GM23338 (cell line): ENCODE measurements around the gene NTNG1. TPM values are rescaled to one million over a fixed set of nuclear protein-coding genes. Genes with fewer than 3 reads are reported as not detected.

ENCODE experiments used
- ATAC-seq: fragments of 200-7000 bp; cut with Tn5 transposase; 3 replicates; pipeline ENCODE4 v1.9.1; 2020
- DNase-seq: peaks from one replicate; pipeline ENCODE4 v3.0.0-alpha.2; 2015; ENCODE audit warnings: low spot score
- H2AFZ ChIP-seq: fragments of 200-600 bp; sonication (generic); 2 replicates; pipeline ENCODE4 v1.8.0; 2016; ENCODE audit warnings: antibody characterized with exemption, mild to moderate bottlenecking, moderate library complexity
- H3F3A ChIP-seq: fragments of 200-600 bp; sonication (generic); replicated peaks from 2 replicates; pipeline ENCODE4 v1.8.0; 2017; ENCODE audit warnings: antibody characterized with exemption, mixed run types, low read depth
- H3K27ac ChIP-seq: fragments of 200-600 bp; sonication (generic); 2 replicates; pipeline ENCODE4 v1.6.1; 2016; ENCODE audit warnings: low read depth
- H3K27me3 ChIP-seq: fragments of 200-600 bp; sonication (generic); 2 replicates; pipeline ENCODE4 v1.8.0; 2016; ENCODE audit warnings: mild to moderate bottlenecking, mixed run types, moderate library complexity; ENCODE audit not compliant: insufficient read depth
- H3K36me3 ChIP-seq: fragments of 200-600 bp; sonication (generic); 2 replicates; pipeline ENCODE4 v1.8.0; 2016; ENCODE audit warnings: mild to moderate bottlenecking; ENCODE audit not compliant: insufficient read depth
- H3K4me1 ChIP-seq: fragments of 200-600 bp; sonication (generic); 2 replicates; pipeline ENCODE4 v1.8.0; 2016; ENCODE audit warnings: mild to moderate bottlenecking, moderate library complexity; ENCODE audit not compliant: insufficient read depth
- H3K4me2 ChIP-seq: fragments of 200-600 bp; sonication (generic); 2 replicates; pipeline ENCODE4 v1.7.1; 2017; ENCODE audit warnings: mixed run types
- H3K4me3 ChIP-seq: fragments of 200-600 bp; sonication (generic); 2 replicates; pipeline ENCODE4 v1.6.1; 2016; ENCODE audit warnings: mixed run types
- H3K79me2 ChIP-seq: fragments of 200-600 bp; sonication (generic); replicated peaks from 2 replicates; pipeline ENCODE4 v1.8.0; 2017; ENCODE audit warnings: mild to moderate bottlenecking; ENCODE audit not compliant: insufficient read depth
- H3K9me2 ChIP-seq: fragments of 200-600 bp; sonication (generic); 2 replicates; pipeline ENCODE4 v1.8.0; 2017; ENCODE audit not compliant: insufficient read depth
- H4K20me1 ChIP-seq: fragments of 200-600 bp; sonication (generic); replicated peaks from 2 replicates; pipeline ENCODE4 v1.8.0; 2017; ENCODE audit warnings: mild to moderate bottlenecking; ENCODE audit not compliant: insufficient read depth
- H3K27ac Mint-ChIP-seq: 2 replicates; pipeline ENCODE4 v1.8.0; 2020; ENCODE audit warnings: inconsistent platforms, mild to moderate bottlenecking, moderate library complexity, mixed read lengths
- H3K27me3 Mint-ChIP-seq: 3 replicates; pipeline ENCODE4 v1.8.0; 2022; ENCODE audit warnings: low read depth, mild to moderate bottlenecking, moderate library complexity, mixed read lengths, inconsistent platforms; ENCODE audit not compliant: insufficient read depth, poor library complexity
- H3K36me3 Mint-ChIP-seq: 3 replicates; pipeline ENCODE4 v1.8.0; 2021; ENCODE audit warnings: low read depth, mild to moderate bottlenecking, inconsistent platforms, moderate library complexity, mixed read lengths
- H3K4me1 Mint-ChIP-seq: 3 replicates; pipeline ENCODE4 v1.8.0; 2020; ENCODE audit warnings: mild to moderate bottlenecking, inconsistent platforms, mixed read lengths
- H3K4me3 Mint-ChIP-seq: 3 replicates; pipeline ENCODE4 v1.8.0; 2021; ENCODE audit warnings: moderate library complexity, mild to moderate bottlenecking, inconsistent platforms, mixed read lengths
- H3K9me3 Mint-ChIP-seq: 3 replicates; pipeline ENCODE4 v1.8.0; 2020; ENCODE audit warnings: moderate library complexity, mild to moderate bottlenecking, inconsistent platforms, mixed read lengths
- EZH2 ChIP-seq: fragments of 200-600 bp; sonication (generic); IDR thresholded peaks from one replicate; pipeline ENCODE4 v1.8.0; 2017; ENCODE audit warnings: antibody characterized with exemption, mild to moderate bottlenecking, low read depth; ENCODE audit not compliant: unreplicated experiment
- JUNB ChIP-seq: IDR thresholded peaks from one replicate; pipeline ENCODE4 v1.6.1; 2016; ENCODE audit warnings: antibody characterized with exemption; ENCODE audit not compliant: unreplicated experiment
- POLR2AphosphoS5 ChIP-seq: IDR thresholded peaks from 2 replicates; pipeline ENCODE4 v1.6.1; 2016; ENCODE audit warnings: antibody characterized with exemption, low read depth
- STAT1 ChIP-seq: IDR thresholded peaks from one replicate; pipeline ENCODE4 v1.6.1; 2016; ENCODE audit warnings: antibody characterized with exemption; ENCODE audit not compliant: unreplicated experiment
- polyA plus RNA-seq: library from polyadenylated mRNA; unstranded; fragments of >200 nt; fragmentation: Nextera tagmentation; extraction: Ambion mirVana; gene quantifications from 2 replicates; pipeline ENCODE4 v1.2.1, GENCODE V29; 2016
- total RNA-seq: library from RNA; depleted of rRNA; stranded (reverse); fragments of >200 nt; shearing (Covaris generic); gene quantifications from 2 replicates; pipeline ENCODE4 v1.2.3, GENCODE V29; 2014
- TF ChIP-seq, protein P1 (sequence below): IDR thresholded peaks from one replicate; pipeline ENCODE4 v1.6.1; 2018; ENCODE audit warnings: antibody characterized with exemption; ENCODE audit not compliant: unreplicated experiment
- TF ChIP-seq, protein P2 (sequence below), 2 experiments: fragments of 200-600 bp in 1 of 2; sonication (generic) in 1 of 2; conservative IDR thresholded peaks; 2 replicates each; pipeline versions ENCODE4 v1.5.1 to v1.6.1; 2016 to 2017; ENCODE audit warnings: antibody characterized with exemption in 2 of 2, low read depth in 2 of 2, mild to moderate bottlenecking in 2 of 2, moderate library complexity in 1 of 2
- TF ChIP-seq, protein P3 (sequence below): fragments of 250-450 bp; sonication (Bioruptor Pico); IDR thresholded peaks from 2 replicates; pipeline ENCODE4 v1.5.0; 2020; ENCODE audit warnings: mild to moderate bottlenecking, moderate library complexity
- TF ChIP-seq, protein P4 (sequence below): IDR thresholded peaks from 2 replicates; pipeline ENCODE4 v1.6.1; 2016; ENCODE audit warnings: antibody characterized with exemption

Gene NTNG1
- total and polyA plus RNA-seq, 2 experiments from 2014 or later = 7.2 to 10.3 TPM

DNA sequence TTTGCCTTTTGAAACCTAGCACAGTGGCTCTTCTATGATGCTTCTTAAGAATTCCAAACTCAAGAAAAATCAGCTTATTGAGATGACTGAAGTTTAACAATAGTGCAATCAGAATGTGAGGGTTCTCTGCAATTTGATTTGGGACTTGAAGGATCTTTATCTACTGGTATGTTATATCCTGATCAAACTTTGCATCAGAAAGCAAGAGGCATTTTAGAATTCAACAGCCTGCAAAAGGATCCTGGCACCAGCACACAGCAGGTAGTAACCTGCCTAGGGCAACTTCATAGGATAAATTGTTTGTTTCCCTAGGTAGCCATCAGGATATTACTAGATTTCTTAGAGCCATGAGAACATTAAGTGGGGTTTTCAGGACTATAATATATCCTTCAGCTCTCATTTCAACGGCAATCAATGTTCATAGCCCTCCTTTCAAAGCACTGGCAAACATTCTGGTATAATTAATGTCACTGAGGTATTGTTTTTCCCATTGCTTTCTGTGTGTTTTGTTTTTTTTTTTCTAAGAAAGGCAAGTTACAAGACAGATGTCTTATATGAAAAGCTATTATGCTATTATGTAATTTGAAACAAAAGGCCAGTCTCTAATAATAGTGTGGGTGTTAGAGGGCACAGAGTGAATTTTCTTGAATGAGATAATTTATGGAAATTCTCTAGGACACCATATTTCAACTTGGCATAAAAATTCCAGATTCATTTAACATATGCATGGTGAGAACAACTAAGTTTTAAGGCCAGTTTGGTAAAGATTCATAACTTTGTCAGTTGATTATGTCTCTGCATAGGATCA, 34.5 kb downstream of the NTNG1 start:
- TF ChIP-seq, protein P1, sequence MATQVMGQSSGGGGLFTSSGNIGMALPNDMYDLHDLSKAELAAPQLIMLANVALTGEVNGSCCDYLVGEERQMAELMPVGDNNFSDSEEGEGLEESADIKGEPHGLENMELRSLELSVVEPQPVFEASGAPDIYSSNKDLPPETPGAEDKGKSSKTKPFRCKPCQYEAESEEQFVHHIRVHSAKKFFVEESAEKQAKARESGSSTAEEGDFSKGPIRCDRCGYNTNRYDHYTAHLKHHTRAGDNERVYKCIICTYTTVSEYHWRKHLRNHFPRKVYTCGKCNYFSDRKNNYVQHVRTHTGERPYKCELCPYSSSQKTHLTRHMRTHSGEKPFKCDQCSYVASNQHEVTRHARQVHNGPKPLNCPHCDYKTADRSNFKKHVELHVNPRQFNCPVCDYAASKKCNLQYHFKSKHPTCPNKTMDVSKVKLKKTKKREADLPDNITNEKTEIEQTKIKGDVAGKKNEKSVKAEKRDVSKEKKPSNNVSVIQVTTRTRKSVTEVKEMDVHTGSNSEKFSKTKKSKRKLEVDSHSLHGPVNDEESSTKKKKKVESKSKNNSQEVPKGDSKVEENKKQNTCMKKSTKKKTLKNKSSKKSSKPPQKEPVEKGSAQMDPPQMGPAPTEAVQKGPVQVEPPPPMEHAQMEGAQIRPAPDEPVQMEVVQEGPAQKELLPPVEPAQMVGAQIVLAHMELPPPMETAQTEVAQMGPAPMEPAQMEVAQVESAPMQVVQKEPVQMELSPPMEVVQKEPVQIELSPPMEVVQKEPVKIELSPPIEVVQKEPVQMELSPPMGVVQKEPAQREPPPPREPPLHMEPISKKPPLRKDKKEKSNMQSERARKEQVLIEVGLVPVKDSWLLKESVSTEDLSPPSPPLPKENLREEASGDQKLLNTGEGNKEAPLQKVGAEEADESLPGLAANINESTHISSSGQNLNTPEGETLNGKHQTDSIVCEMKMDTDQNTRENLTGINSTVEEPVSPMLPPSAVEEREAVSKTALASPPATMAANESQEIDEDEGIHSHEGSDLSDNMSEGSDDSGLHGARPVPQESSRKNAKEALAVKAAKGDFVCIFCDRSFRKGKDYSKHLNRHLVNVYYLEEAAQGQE = no peak
- TF ChIP-seq EZH2 (no peak), STAT1 (no peak), POLR2AphosphoS5 (no peak), JUNB (no peak)
- TF ChIP-seq, protein P2, sequence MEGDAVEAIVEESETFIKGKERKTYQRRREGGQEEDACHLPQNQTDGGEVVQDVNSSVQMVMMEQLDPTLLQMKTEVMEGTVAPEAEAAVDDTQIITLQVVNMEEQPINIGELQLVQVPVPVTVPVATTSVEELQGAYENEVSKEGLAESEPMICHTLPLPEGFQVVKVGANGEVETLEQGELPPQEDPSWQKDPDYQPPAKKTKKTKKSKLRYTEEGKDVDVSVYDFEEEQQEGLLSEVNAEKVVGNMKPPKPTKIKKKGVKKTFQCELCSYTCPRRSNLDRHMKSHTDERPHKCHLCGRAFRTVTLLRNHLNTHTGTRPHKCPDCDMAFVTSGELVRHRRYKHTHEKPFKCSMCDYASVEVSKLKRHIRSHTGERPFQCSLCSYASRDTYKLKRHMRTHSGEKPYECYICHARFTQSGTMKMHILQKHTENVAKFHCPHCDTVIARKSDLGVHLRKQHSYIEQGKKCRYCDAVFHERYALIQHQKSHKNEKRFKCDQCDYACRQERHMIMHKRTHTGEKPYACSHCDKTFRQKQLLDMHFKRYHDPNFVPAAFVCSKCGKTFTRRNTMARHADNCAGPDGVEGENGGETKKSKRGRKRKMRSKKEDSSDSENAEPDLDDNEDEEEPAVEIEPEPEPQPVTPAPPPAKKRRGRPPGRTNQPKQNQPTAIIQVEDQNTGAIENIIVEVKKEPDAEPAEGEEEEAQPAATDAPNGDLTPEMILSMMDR (conservative IDR thresholded peaks at IDR 0.05; ENCODE audit: low read depth in 2 of 2) = no peak
- TF ChIP-seq, protein P3, sequence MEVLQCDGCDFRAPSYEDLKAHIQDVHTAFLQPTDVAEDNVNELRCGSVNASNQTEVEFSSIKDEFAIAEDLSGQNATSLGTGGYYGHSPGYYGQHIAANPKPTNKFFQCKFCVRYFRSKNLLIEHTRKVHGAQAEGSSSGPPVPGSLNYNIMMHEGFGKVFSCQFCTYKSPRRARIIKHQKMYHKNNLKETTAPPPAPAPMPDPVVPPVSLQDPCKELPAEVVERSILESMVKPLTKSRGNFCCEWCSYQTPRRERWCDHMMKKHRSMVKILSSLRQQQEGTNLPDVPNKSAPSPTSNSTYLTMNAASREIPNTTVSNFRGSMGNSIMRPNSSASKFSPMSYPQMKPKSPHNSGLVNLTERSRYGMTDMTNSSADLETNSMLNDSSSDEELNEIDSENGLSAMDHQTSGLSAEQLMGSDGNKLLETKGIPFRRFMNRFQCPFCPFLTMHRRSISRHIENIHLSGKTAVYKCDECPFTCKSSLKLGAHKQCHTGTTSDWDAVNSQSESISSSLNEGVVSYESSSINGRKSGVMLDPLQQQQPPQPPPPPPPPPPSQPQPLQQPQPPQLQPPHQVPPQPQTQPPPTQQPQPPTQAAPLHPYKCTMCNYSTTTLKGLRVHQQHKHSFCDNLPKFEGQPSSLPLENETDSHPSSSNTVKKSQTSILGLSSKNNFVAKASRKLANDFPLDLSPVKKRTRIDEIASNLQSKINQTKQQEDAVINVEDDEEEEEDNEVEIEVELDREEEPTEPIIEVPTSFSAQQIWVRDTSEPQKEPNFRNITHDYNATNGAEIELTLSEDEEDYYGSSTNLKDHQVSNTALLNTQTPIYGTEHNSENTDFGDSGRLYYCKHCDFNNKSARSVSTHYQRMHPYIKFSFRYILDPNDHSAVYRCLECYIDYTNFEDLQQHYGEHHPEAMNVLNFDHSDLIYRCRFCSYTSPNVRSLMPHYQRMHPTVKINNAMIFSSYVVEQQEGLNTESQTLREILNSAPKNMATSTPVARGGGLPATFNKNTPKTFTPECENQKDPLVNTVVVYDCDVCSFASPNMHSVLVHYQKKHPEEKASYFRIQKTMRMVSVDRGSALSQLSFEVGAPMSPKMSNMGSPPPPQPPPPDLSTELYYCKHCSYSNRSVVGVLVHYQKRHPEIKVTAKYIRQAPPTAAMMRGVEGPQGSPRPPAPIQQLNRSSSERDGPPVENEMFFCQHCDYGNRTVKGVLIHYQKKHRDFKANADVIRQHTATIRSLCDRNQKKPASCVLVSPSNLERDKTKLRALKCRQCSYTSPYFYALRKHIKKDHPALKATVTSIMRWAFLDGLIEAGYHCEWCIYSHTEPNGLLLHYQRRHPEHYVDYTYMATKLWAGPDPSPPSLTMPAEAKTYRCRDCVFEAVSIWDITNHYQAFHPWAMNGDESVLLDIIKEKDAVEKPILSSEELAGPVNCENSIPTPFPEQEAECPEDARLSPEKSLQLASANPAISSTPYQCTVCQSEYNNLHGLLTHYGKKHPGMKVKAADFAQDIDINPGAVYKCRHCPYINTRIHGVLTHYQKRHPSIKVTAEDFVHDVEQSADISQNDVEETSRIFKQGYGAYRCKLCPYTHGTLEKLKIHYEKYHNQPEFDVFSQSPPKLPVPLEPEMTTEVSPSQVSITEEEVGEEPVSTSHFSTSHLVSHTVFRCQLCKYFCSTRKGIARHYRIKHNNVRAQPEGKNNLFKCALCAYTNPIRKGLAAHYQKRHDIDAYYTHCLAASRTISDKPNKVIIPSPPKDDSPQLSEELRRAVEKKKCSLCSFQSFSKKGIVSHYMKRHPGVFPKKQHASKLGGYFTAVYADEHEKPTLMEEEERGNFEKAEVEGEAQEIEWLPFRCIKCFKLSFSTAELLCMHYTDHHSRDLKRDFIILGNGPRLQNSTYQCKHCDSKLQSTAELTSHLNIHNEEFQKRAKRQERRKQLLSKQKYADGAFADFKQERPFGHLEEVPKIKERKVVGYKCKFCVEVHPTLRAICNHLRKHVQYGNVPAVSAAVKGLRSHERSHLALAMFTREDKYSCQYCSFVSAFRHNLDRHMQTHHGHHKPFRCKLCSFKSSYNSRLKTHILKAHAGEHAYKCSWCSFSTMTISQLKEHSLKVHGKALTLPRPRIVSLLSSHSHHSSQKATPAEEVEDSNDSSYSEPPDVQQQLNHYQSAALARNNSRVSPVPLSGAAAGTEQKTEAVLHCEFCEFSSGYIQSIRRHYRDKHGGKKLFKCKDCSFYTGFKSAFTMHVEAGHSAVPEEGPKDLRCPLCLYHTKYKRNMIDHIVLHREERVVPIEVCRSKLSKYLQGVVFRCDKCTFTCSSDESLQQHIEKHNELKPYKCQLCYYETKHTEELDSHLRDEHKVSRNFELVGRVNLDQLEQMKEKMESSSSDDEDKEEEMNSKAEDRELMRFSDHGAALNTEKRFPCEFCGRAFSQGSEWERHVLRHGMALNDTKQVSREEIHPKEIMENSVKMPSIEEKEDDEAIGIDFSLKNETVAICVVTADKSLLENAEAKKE (CRISPR knock-in tag) = no peak
- TF ChIP-seq, protein P4, sequence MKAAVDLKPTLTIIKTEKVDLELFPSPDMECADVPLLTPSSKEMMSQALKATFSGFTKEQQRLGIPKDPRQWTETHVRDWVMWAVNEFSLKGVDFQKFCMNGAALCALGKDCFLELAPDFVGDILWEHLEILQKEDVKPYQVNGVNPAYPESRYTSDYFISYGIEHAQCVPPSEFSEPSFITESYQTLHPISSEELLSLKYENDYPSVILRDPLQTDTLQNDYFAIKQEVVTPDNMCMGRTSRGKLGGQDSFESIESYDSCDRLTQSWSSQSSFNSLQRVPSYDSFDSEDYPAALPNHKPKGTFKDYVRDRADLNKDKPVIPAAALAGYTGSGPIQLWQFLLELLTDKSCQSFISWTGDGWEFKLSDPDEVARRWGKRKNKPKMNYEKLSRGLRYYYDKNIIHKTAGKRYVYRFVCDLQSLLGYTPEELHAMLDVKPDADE = no peak
- H3K4me1 ChIP-seq = peaks cover 46% of the 10 kb centered on the region
- ATAC-seq = peak; percentile 47; the same call in 2 of the 3 replicates
- H3K27me3 ChIP-seq = no peaks in the 10 kb centered on the region
- H3K79me2 ChIP-seq = no peaks in the 10 kb centered on the region
- DNase-seq = peak; percentile 70
- peaks cover 40% of the 10 kb centered on the region for H3K4me1 Mint-ChIP-seq
- H3K36me3 Mint-ChIP-seq = no peaks in the 10 kb centered on the region
- no peaks in the 10 kb centered on the region for H4K20me1 ChIP-seq
- no peaks in the 10 kb centered on the region for H3K9me2 ChIP-seq
- H3F3A ChIP-seq = no peaks in the 10 kb centered on the region
- H3K4me3 Mint-ChIP-seq = no peak overlapping the region
- 0 out of 2 replicates have a peak overlapping the region, but pooled peaks have one; percentile 2 for H3K4me2 ChIP-seq
- H3K36me3 ChIP-seq = no peaks in the 10 kb centered on the region
- no peak overlapping the region for H3K4me3 ChIP-seq
- H3K27me3 Mint-ChIP-seq = no peaks in the 10 kb centered on the region
- no peak overlapping the region for H2AFZ ChIP-seq
- no peaks in the 10 kb centered on the region for H3K9me3 Mint-ChIP-seq
- H3K27ac ChIP-seq = no peak overlapping the region
- peak overlapping the region; percentile 34; the same call in 1 of the 2 replicates for H3K27ac Mint-ChIP-seq
